K562 (cell line): ENCODE measurements around the gene PPP4R3B. TPM values are rescaled to one million over a fixed set of nuclear protein-coding genes. Genes with fewer than 3 reads are reported as not detected.

Source experiments
- ATAC-seq: fragments of 200-7000 bp; cut with Tn5 transposase; 3 replicates; pipeline ENCODE4 v1.9.1; 2020; ENCODE audit warnings: moderate library complexity
- BruUV-seq: library from RNA; stranded (reverse); fragments of 400-500 nt; replicated peaks from 2 replicates; lab custom pipeline; 2021; lab: Mats Ljungman, UMichigan
- CTCF ChIA-PET: fragments of 300-600 bp; formaldehyde crosslinking; extraction: SDS; loops from one replicate; lab custom pipeline; 2021; ENCODE audit warnings: low intra/inter-chr PET ratio; lab: Yijun Ruan, JAX
- POLR2A ChIA-PET: fragments of 300-600, 350-650 bp; sonication (Branson Sonifier 250); formaldehyde crosslinking; extraction: SDS; loops from one replicate; lab custom pipeline; 2021; ENCODE audit warnings: antibody characterized with exemption, inconsistent platforms; lab: Yijun Ruan, JAX
- DNase-seq, 4 experiments: peaks; one replicate each; pipeline versions ENCODE4 v3.0.0 to v3.0.0-alpha.2; 2011 to 2018; ENCODE audit warnings: low spot score in 3 of 4, mixed read lengths in 3 of 4; ENCODE audit errors: extremely low read depth in 1 of 4
- FAIRE-seq: peaks from 2 replicates; lab custom pipeline; 2011; peaks lifted over from hg19 to GRCh38; lab: Jason Lieb, UNC
- H2AFZ ChIP-seq: 2 replicates; pipeline ENCODE4 v1.6.0; 2011; ENCODE audit warnings: low read depth, low read length, control low read depth, inconsistent platforms
- H3K27ac ChIP-seq: fragments of 200-600 bp; 3 replicates; pipeline ENCODE4 v1.8.0; 2011; ENCODE audit warnings: low read depth, mild to moderate bottlenecking, control low read depth, inconsistent platforms, low read length, moderate library complexity, mixed read lengths; ENCODE audit errors: extremely low read depth
- H3K27me3 ChIP-seq, 2 experiments: fragments of 300-600 bp in 1 of 2; 2 replicates in 1 of 2; 3 replicates in 1 of 2; pipeline versions ENCODE4 v1.6.0 to v1.8.0; 2011; ENCODE audit warnings: inconsistent platforms in 2 of 2, low read length in 2 of 2, mild to moderate bottlenecking in 1 of 2, mixed read lengths in 1 of 2, moderate library complexity in 1 of 2; ENCODE audit not compliant: control insufficient read depth in 2 of 2, insufficient read depth in 2 of 2
- H3K36me3 ChIP-seq: fragments of 300-600 bp; 3 replicates; pipeline ENCODE4 v1.8.0; 2011; ENCODE audit warnings: mild to moderate bottlenecking, low read length, inconsistent platforms; ENCODE audit not compliant: control insufficient read depth, insufficient read depth
- H3K4me1 ChIP-seq, 2 experiments: fragments of 200-600 bp in 1 of 2; replicated peaks in 1 of 2; 2 replicates in 1 of 2; 3 replicates in 1 of 2; pipeline versions ENCODE4 v1.5.1 to v1.8.0; 2011; ENCODE audit warnings: inconsistent platforms in 2 of 2, low read length in 2 of 2, mild to moderate bottlenecking in 1 of 2, mixed read lengths in 1 of 2, moderate library complexity in 1 of 2; ENCODE audit not compliant: control insufficient read depth in 2 of 2, insufficient read depth in 2 of 2
- H3K4me2 ChIP-seq: 2 replicates; pipeline ENCODE4 v1.6.1; 2011; ENCODE audit warnings: low read length, control low read depth, inconsistent platforms, mixed read lengths; ENCODE audit not compliant: insufficient read depth
- H3K4me3 ChIP-seq: fragments of 200-600 bp; sonication (generic), shearing (Covaris generic); 2 replicates; pipeline ENCODE4 v1.5.1; 2016; ENCODE audit warnings: control low read depth, inconsistent platforms
- H3K79me2 ChIP-seq: fragments of 200-600 bp; 3 replicates; pipeline ENCODE4 v1.8.0; 2011; ENCODE audit warnings: low read length, inconsistent platforms; ENCODE audit not compliant: control insufficient read depth, insufficient read depth
- H3K9ac ChIP-seq, 2 experiments: 2 replicates each; pipeline versions ENCODE4 v1.6.0 to v1.6.1; 2011; ENCODE audit warnings: low read depth in 2 of 2, low read length in 2 of 2, control low read depth in 1 of 2, inconsistent platforms in 1 of 2, mild to moderate bottlenecking in 1 of 2, mixed read lengths in 1 of 2; ENCODE audit not compliant: insufficient read depth in 1 of 2
- H3K9me1 ChIP-seq: one replicate; pipeline ENCODE4 v1.6.0; 2011; ENCODE audit warnings: inconsistent platforms, mild to moderate bottlenecking, low read length, moderate library complexity; ENCODE audit not compliant: control insufficient read depth, insufficient read depth
- H3K9me3 ChIP-seq: replicated peaks from 2 replicates; pipeline ENCODE4 v1.5.1; 2011; ENCODE audit warnings: low read depth, low read length, inconsistent platforms; ENCODE audit not compliant: control insufficient read depth, insufficient read depth
- H4K20me1 ChIP-seq: replicated peaks from 2 replicates; pipeline ENCODE4 v1.6.1; 2011; ENCODE audit warnings: low read length, inconsistent platforms, mixed read lengths; ENCODE audit not compliant: control insufficient read depth, insufficient read depth
- CEBPB ChIP-seq: fragments of 450-650 bp; IDR thresholded peaks from 2 replicates; pipeline ENCODE4 v1.6.1; 2016; ENCODE audit warnings: missing genetic modification characterization, missing compliant biosample characterization
- GATAD2B ChIP-seq: fragments of 450-650 bp; IDR thresholded peaks from 2 replicates; pipeline ENCODE4 v1.6.1; 2017; ENCODE audit warnings: mild to moderate bottlenecking, borderline replicate concordance
- RBM25 ChIP-seq: fragments of 200-400 bp; formaldehyde crosslinking; IDR thresholded peaks from 2 replicates; pipeline ENCODE4 v1.6.1; 2018; ENCODE audit warnings: low read length, low read depth, moderate library complexity; ENCODE audit not compliant: severe bottlenecking
- ZNF445 ChIP-seq: fragments of 250-450 bp; sonication (Bioruptor Pico); IDR thresholded peaks from 2 replicates; pipeline ENCODE4 v1.4.0; 2020; ENCODE audit warnings: low read depth, mild to moderate bottlenecking, moderate library complexity
- ZNF764 ChIP-seq: fragments of 250-450 bp; sonication (Bioruptor Pico); IDR thresholded peaks from 2 replicates; pipeline ENCODE4 v1.4.0; 2020; ENCODE audit warnings: low read depth, mild to moderate bottlenecking, moderate library complexity
- WGBS: fragments of 100-300 bp; shearing (Covaris generic); methylation state at CpG from one replicate; pipeline ENCODE4 v1.1.6; 2016; ENCODE audit warnings: low coverage, mixed read lengths; ENCODE audit not compliant: insufficient coverage; ENCODE audit errors: missing lambda C conversion rate; 5-methylcytosine and 5-hydroxymethylcytosine counted together
- in situ Hi-C: fragments of 300-500 bp; cut with MboI; formaldehyde crosslinking; loops from 4 replicates; pipeline ENCODE4 v1.15.0; 2018; ENCODE audit warnings: inconsistent platforms, mixed read lengths
- intact Hi-C: fragments of 100-400 bp; cut with micrococcal nuclease; formaldehyde crosslinking; loops from 2 replicates; pipeline ENCODE4 v1.14.2; 2022
- polyA plus RNA-seq, 8 experiments: library from polyadenylated mRNA; depleted of rRNA in 4 of 8; stranded (reverse) in 5 of 8; unstranded in 3 of 8; fragments of >200 nt; fragmentation: Nextera tagmentation in 2 of 8; fragmentation: Illumina TruSeq in 1 of 8; extraction: Ambion mirVana in 2 of 8; extraction: Trizol in 1 of 8; gene quantifications; 2 replicates each; pipeline versions ENCODE4 v1.2.1 to v1.2.3, GENCODE V29; 2011 to 2014; ENCODE audit warnings: inconsistent platforms in 1 of 8, missing spikeins in 1 of 8
- total RNA-seq, 7 experiments: library from RNA; depleted of rRNA in 6 of 7; stranded (reverse); fragments of >200 nt in 6 of 7; fragmentation: Illumina TruSeq in 2 of 7; extraction: Trizol in 2 of 7; gene quantifications; 2 replicates each; pipeline versions ENCODE4 v1.2.1 to v1.2.3, GENCODE V29; 2011 to 2021; ENCODE audit warnings: low replicate concordance in 1 of 7
- TF ChIP-seq, protein P1 (sequence below): IDR thresholded peaks from 2 replicates; pipeline ENCODE4 v1.6.1; 2011; ENCODE audit not compliant: insufficient read length; ENCODE audit errors: extremely low read depth

PPP4R3B gene
- total and polyA plus RNA-seq, 9 of the 15 experiments (the other 6 are each of a cell fraction or from before 2014, with no cell fraction given), result 13.2 to 59.2 (median 41.9) TPM

GRCh38 chr2:55595536-55595935 lies 21.9 kb downstream of the PPP4R3B start:
- peak; percentile 10 for TF ChIP-seq RBM25
- TF ChIP-seq ZNF445, result no peak
- TF ChIP-seq, protein P1, sequence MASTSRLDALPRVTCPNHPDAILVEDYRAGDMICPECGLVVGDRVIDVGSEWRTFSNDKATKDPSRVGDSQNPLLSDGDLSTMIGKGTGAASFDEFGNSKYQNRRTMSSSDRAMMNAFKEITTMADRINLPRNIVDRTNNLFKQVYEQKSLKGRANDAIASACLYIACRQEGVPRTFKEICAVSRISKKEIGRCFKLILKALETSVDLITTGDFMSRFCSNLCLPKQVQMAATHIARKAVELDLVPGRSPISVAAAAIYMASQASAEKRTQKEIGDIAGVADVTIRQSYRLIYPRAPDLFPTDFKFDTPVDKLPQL, result no peak
- TF ChIP-seq CEBPB, result peak; percentile 30; the same call in 1 of the 2 replicates
- in situ Hi-C loops, result no loop called here
- H3K4me2 ChIP-seq, result no peak overlapping the region
- no peaks in the 10 kb centered on the region for H3K9me1 ChIP-seq
- no peak overlapping the region for H2AFZ ChIP-seq
- H4K20me1 ChIP-seq, result no peaks in the 10 kb centered on the region
- H3K27ac ChIP-seq, result no peak overlapping the region
- H3K4me1 ChIP-seq, result no peaks in the 10 kb centered on the region
- no TSS peak for BruUV-seq
- no peak overlapping the region for H3K9ac ChIP-seq
- FAIRE-seq (no peak), DNase-seq (no peak), ATAC-seq (no peak)
- no peak overlapping the region for H3K4me3 ChIP-seq
- no peaks in the 10 kb centered on the region for H3K9me3 ChIP-seq
- intact Hi-C loops, result no loop called here
- ChIA-PET CTCF (no interaction called here), POLR2A (interaction anchor here (0.8 to 1.2 kb wide), 2 partner anchors 9 to 14 kb away, joined by 3 to 5 read pairs; no protein-coding TSS in a partner anchor)
- peaks cover 44% of the 10 kb centered on the region; the same call in 2 of the 3 replicates for H3K36me3 ChIP-seq
- peaks cover 14% of the 10 kb centered on the region for H3K79me2 ChIP-seq
- no peaks in the 10 kb centered on the region for H3K27me3 ChIP-seq

DNA sequence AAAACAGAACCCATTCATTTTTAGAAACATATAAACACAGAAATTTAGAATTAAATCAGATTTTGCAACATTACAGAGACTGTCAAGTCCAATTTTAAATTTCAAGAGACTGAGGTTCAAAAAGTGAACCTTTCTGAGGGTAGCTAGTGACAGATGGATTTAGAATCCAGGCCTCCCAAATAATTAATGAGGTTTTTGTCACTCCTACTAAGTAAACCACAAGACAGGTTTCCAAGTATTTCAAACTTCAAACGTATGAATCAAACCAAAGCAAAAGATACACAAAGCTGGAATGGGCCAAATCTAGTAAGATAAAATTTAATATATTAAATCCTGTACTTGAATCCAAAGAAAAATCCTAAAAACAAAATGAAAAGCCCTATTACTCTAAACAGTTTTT lies 25.3 kb downstream of the PPP4R3B start:
- H3K4me2 ChIP-seq, result no peak overlapping the region
- no peaks in the 10 kb centered on the region for H3K4me1 ChIP-seq
- FAIRE-seq, result no peak
- no peak overlapping the region for H3K27ac ChIP-seq
- H3K36me3 ChIP-seq, result peaks cover 35% of the 10 kb centered on the region; the same call in 2 of the 3 replicates
- no peaks in the 10 kb centered on the region for H3K27me3 ChIP-seq
- no peak overlapping the region for H3K4me3 ChIP-seq
- no peaks in the 10 kb centered on the region for H4K20me1 ChIP-seq
- TF ChIP-seq ZNF764 (no peak), GATAD2B (no peak)
- no peaks in the 10 kb centered on the region for H3K9me1 ChIP-seq
- no peak for ATAC-seq
- intact Hi-C loops, result no loop called here
- CTCF ChIA-PET, result no interaction called here
- H3K9me3 ChIP-seq, result no peaks in the 10 kb centered on the region
- POLR2A ChIA-PET, result interaction anchor here (0.6 to 0.7 kb wide), 2 partner anchors 23 to 1753 kb away, joined by 3 read pairs; no protein-coding TSS in a partner anchor
- DNase-seq, result no peak
- no peak overlapping the region for H2AFZ ChIP-seq
- WGBS, result 0% methylated on average over 1 of the region's 1 CpG
- peaks cover 13% of the 10 kb centered on the region; the same call in 2 of the 3 replicates for H3K79me2 ChIP-seq
- no TSS peak for BruUV-seq
- in situ Hi-C loops, result no loop called here
- no peak overlapping the region for H3K9ac ChIP-seq
